CMK (cell line): Measurements from ENCODE around the gene RGS19.

Experiments
- DNase-seq: peaks from one replicate; pipeline ENCODE4 v3.0.0-alpha.2; 2010; ENCODE audit warnings: low read depth

Gene RGS19

GRCh38 chr20:64063389-64064144 is 15.8 kb downstream of the RGS19 start:
- DNase-seq: no peak

GRCh38 chr20:64062596-64063388 is 16.5 kb downstream of the RGS19 start, which contains the start of gene TCEA2:
Gene TCEA2, plus strand, starts transcription at chr20:64063198. Its CDS starts 115 bp downstream, at chr20:64063313.
- DNase-seq: peak; percentile 84

GRCh38 chr20:64062276-64062595 is 17.1 kb downstream of the RGS19 start:
- no peak for DNase-seq

GRCh38 chr20:64058536-64058935 is 20.8 kb downstream of the RGS19 start:
- DNase-seq: no peak

- no peak for DNase-seq
These were observed 21.5 kb downstream of the RGS19 start for GRCh38 chr20:64057628-64058498.

- no peak for DNase-seq
These were observed 22.3 kb downstream of the RGS19 start for GRCh38 chr20:64056889-64057627.

- DNase-seq: no peak
These were observed 22.8 kb downstream of the RGS19 start for GRCh38 chr20:64056639-64056888.

GRCh38 chr20:64055893-64056638 is 23.3 kb downstream of the RGS19 start:
- DNase-seq: no peak

GRCh38 chr20:64055396-64055892 is 23.9 kb downstream of the RGS19 start:
- DNase-seq: no peak

- peak; percentile 84 for DNase-seq
These were observed 25.3 kb downstream of the RGS19 start for GRCh38 chr20:64053841-64054661.

- DNase-seq: no peak
These were observed 26.1 kb downstream of the RGS19 start for GRCh38 chr20:64052987-64053840.

- no peak for DNase-seq
These were observed 27.0 kb downstream of the RGS19 start for GRCh38 chr20:64052326-64052722.

- no peak for DNase-seq
These were observed 27.6 kb downstream of the RGS19 start for GRCh38 chr20:64051561-64052325.

- no peak for DNase-seq
These were observed 28.3 kb downstream of the RGS19 start for GRCh38 chr20:64051033-64051452.

- DNase-seq: no peak
These were observed 28.9 kb downstream of the RGS19 start for GRCh38 chr20:64050261-64051032.

GRCh38 chr20:64049878-64050260 is 29.4 kb downstream of the RGS19 start:
- no peak for DNase-seq

- no peak for DNase-seq
These were observed 30.0 kb downstream of the RGS19 start, which contains the start of gene SOX18 for GRCh38 chr20:64049060-64049877. Gene SOX18, minus strand, starts transcription at chr20:64049639. Its CDS starts 123 bp downstream, at chr20:64049516.
